GM23338 (cell line): ENCODE measurements around the gene ATP6V1F. TPM values are rescaled to one million over a fixed set of nuclear protein-coding genes. Genes with fewer than 3 reads are reported as not detected.

Experiments used
- ATAC-seq: fragments of 200-7000 bp; cut with Tn5 transposase; 3 replicates; pipeline ENCODE4 v1.9.1; 2020
- DNase-seq: peaks from one replicate; pipeline ENCODE4 v3.0.0-alpha.2; 2015; ENCODE audit warnings: low spot score
- H2AFZ ChIP-seq: fragments of 200-600 bp; sonication (generic); 2 replicates; pipeline ENCODE4 v1.8.0; 2016; ENCODE audit warnings: antibody characterized with exemption, mild to moderate bottlenecking, moderate library complexity
- H3F3A ChIP-seq: fragments of 200-600 bp; sonication (generic); replicated peaks from 2 replicates; pipeline ENCODE4 v1.8.0; 2017; ENCODE audit warnings: antibody characterized with exemption, mixed run types, low read depth
- H3K27ac ChIP-seq: fragments of 200-600 bp; sonication (generic); 2 replicates; pipeline ENCODE4 v1.6.1; 2016; ENCODE audit warnings: low read depth
- H3K27me3 ChIP-seq: fragments of 200-600 bp; sonication (generic); 2 replicates; pipeline ENCODE4 v1.8.0; 2016; ENCODE audit warnings: mild to moderate bottlenecking, mixed run types, moderate library complexity; ENCODE audit not compliant: insufficient read depth
- H3K36me3 ChIP-seq: fragments of 200-600 bp; sonication (generic); 2 replicates; pipeline ENCODE4 v1.8.0; 2016; ENCODE audit warnings: mild to moderate bottlenecking; ENCODE audit not compliant: insufficient read depth
- H3K4me1 ChIP-seq: fragments of 200-600 bp; sonication (generic); 2 replicates; pipeline ENCODE4 v1.8.0; 2016; ENCODE audit warnings: mild to moderate bottlenecking, moderate library complexity; ENCODE audit not compliant: insufficient read depth
- H3K4me2 ChIP-seq: fragments of 200-600 bp; sonication (generic); 2 replicates; pipeline ENCODE4 v1.7.1; 2017; ENCODE audit warnings: mixed run types
- H3K4me3 ChIP-seq: fragments of 200-600 bp; sonication (generic); 2 replicates; pipeline ENCODE4 v1.6.1; 2016; ENCODE audit warnings: mixed run types
- H3K79me2 ChIP-seq: fragments of 200-600 bp; sonication (generic); replicated peaks from 2 replicates; pipeline ENCODE4 v1.8.0; 2017; ENCODE audit warnings: mild to moderate bottlenecking; ENCODE audit not compliant: insufficient read depth
- H3K9me2 ChIP-seq: fragments of 200-600 bp; sonication (generic); 2 replicates; pipeline ENCODE4 v1.8.0; 2017; ENCODE audit not compliant: insufficient read depth
- H4K20me1 ChIP-seq: fragments of 200-600 bp; sonication (generic); replicated peaks from 2 replicates; pipeline ENCODE4 v1.8.0; 2017; ENCODE audit warnings: mild to moderate bottlenecking; ENCODE audit not compliant: insufficient read depth
- H3K27ac Mint-ChIP-seq: 2 replicates; pipeline ENCODE4 v1.8.0; 2020; ENCODE audit warnings: inconsistent platforms, mild to moderate bottlenecking, moderate library complexity, mixed read lengths
- H3K27me3 Mint-ChIP-seq: 3 replicates; pipeline ENCODE4 v1.8.0; 2022; ENCODE audit warnings: low read depth, mild to moderate bottlenecking, moderate library complexity, mixed read lengths, inconsistent platforms; ENCODE audit not compliant: insufficient read depth, poor library complexity
- H3K36me3 Mint-ChIP-seq: 3 replicates; pipeline ENCODE4 v1.8.0; 2021; ENCODE audit warnings: low read depth, mild to moderate bottlenecking, inconsistent platforms, moderate library complexity, mixed read lengths
- H3K4me1 Mint-ChIP-seq: 3 replicates; pipeline ENCODE4 v1.8.0; 2020; ENCODE audit warnings: mild to moderate bottlenecking, inconsistent platforms, mixed read lengths
- H3K4me3 Mint-ChIP-seq: 3 replicates; pipeline ENCODE4 v1.8.0; 2021; ENCODE audit warnings: moderate library complexity, mild to moderate bottlenecking, inconsistent platforms, mixed read lengths
- H3K9me3 Mint-ChIP-seq: 3 replicates; pipeline ENCODE4 v1.8.0; 2020; ENCODE audit warnings: moderate library complexity, mild to moderate bottlenecking, inconsistent platforms, mixed read lengths
- CREB1 ChIP-seq: fragments of 250-450 bp; sonication (Bioruptor Pico); IDR thresholded peaks from 2 replicates; pipeline ENCODE4 v1.5.0; 2020; ENCODE audit warnings: low read depth, mild to moderate bottlenecking, moderate library complexity
- EZH2 ChIP-seq: fragments of 200-600 bp; sonication (generic); IDR thresholded peaks from one replicate; pipeline ENCODE4 v1.8.0; 2017; ENCODE audit warnings: antibody characterized with exemption, mild to moderate bottlenecking, low read depth; ENCODE audit not compliant: unreplicated experiment
- EZH2phosphoT487 ChIP-seq: fragments of 200-600 bp; sonication (generic); IDR thresholded peaks from one replicate; pipeline ENCODE4 v1.8.1; 2018; ENCODE audit warnings: antibody characterized with exemption; ENCODE audit not compliant: unreplicated experiment
- JUNB ChIP-seq: IDR thresholded peaks from one replicate; pipeline ENCODE4 v1.6.1; 2016; ENCODE audit warnings: antibody characterized with exemption; ENCODE audit not compliant: unreplicated experiment
- NANOG ChIP-seq: IDR thresholded peaks from 2 replicates; pipeline ENCODE4 v1.6.1; 2016; ENCODE audit warnings: antibody characterized with exemption, borderline replicate concordance
- POLR2AphosphoS5 ChIP-seq: IDR thresholded peaks from 2 replicates; pipeline ENCODE4 v1.6.1; 2016; ENCODE audit warnings: antibody characterized with exemption, low read depth
- STAT1 ChIP-seq: IDR thresholded peaks from one replicate; pipeline ENCODE4 v1.6.1; 2016; ENCODE audit warnings: antibody characterized with exemption; ENCODE audit not compliant: unreplicated experiment
- ZNF114 ChIP-seq: fragments of 250-450 bp; sonication (Bioruptor Pico); IDR thresholded peaks from 2 replicates; pipeline ENCODE4 v1.5.0; 2020; ENCODE audit warnings: mild to moderate bottlenecking, moderate library complexity
- polyA plus RNA-seq: library from polyadenylated mRNA; unstranded; fragments of >200 nt; fragmentation: Nextera tagmentation; extraction: Ambion mirVana; gene quantifications from 2 replicates; pipeline ENCODE4 v1.2.1, GENCODE V29; 2016
- total RNA-seq: library from RNA; depleted of rRNA; stranded (reverse); fragments of >200 nt; shearing (Covaris generic); gene quantifications from 2 replicates; pipeline ENCODE4 v1.2.3, GENCODE V29; 2014
- TF ChIP-seq, protein P1 (sequence below): IDR thresholded peaks from 2 replicates; pipeline ENCODE4 v1.6.1; 2016; ENCODE audit warnings: antibody characterized with exemption
- TF ChIP-seq, protein P2 (sequence below): IDR thresholded peaks from one replicate; pipeline ENCODE4 v1.6.1; 2018; ENCODE audit warnings: antibody characterized with exemption; ENCODE audit not compliant: unreplicated experiment
- TF ChIP-seq, protein P3 (sequence below), 2 experiments: fragments of 200-600 bp in 1 of 2; sonication (generic) in 1 of 2; conservative IDR thresholded peaks; 2 replicates each; pipeline versions ENCODE4 v1.5.1 to v1.6.1; 2016 to 2017; ENCODE audit warnings: antibody characterized with exemption in 2 of 2, low read depth in 2 of 2, mild to moderate bottlenecking in 2 of 2, moderate library complexity in 1 of 2

Gene ATP6V1F
- total and polyA plus RNA-seq, 2 experiments from 2014 or later, result 66.5 to 271 TPM

DNA sequence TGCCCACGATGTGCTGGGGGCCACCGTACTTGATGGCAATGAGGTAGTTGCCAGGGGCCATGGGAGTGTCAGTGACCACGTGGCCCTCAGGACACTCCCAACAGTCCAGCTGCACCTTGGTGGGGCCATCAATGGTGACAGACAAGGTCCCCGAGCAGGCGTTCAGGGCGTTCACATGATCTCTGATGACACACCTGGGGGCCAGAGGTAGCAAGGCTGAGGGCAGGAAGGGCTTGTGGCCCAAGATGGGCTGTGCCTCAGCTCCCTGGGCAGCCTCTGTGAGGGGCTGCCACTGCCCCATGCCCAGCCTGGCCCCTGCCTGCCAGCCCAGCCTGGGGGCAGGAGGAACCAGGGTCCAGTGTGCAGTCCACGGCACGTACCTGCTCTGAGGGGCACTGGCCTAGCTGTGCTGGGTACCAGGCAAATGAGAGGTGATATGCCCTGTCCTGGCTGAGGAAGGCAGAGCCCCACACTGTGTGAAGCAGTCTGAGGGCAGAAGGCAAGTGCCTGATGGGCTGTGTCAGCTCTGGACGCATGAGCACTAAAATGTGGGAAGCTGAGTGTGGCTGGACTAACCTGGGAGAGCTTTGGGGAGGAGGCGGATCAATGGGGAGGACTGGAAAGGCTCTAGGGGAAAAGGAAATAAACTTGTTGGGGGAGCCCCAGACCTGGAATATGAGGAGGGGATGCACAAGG is 51.4 kb downstream of the ATP6V1F start:
- no peaks in the 10 kb centered on the region for H3K36me3 ChIP-seq
- Mint-ChIP-seq H3K9me3 (no peaks in the 10 kb centered on the region; the same call in 2 of the 3 replicates), H3K4me3 (peak overlapping the region; percentile 48; the same call in 2 of the 3 replicates), H3K27ac (no peak overlapping the region), H3K4me1 (peaks cover 30% of the 10 kb centered on the region), H3K27me3 (peaks cover 62% of the 10 kb centered on the region), H3K36me3 (no peaks in the 10 kb centered on the region; the same call in 2 of the 3 replicates)
- TF ChIP-seq, protein P1, sequence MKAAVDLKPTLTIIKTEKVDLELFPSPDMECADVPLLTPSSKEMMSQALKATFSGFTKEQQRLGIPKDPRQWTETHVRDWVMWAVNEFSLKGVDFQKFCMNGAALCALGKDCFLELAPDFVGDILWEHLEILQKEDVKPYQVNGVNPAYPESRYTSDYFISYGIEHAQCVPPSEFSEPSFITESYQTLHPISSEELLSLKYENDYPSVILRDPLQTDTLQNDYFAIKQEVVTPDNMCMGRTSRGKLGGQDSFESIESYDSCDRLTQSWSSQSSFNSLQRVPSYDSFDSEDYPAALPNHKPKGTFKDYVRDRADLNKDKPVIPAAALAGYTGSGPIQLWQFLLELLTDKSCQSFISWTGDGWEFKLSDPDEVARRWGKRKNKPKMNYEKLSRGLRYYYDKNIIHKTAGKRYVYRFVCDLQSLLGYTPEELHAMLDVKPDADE, result no peak
- no peak for TF ChIP-seq EZH2
- no peak overlapping the region for H2AFZ ChIP-seq
- H3K27me3 ChIP-seq, result peaks cover 81% of the 10 kb centered on the region
- DNase-seq (no peak), ATAC-seq (no peak)
- no peak overlapping the region; the same call in 1 of the 2 replicates for H3K4me3 ChIP-seq
- H3K79me2 ChIP-seq, result no peaks in the 10 kb centered on the region
- no peak overlapping the region for H3K27ac ChIP-seq
- 0 out of 2 replicates have a peak overlapping the region, but pooled peaks have one; percentile 68 for H3K4me2 ChIP-seq
- no peaks in the 10 kb centered on the region for H3K9me2 ChIP-seq
- H3K4me1 ChIP-seq, result peaks cover 24% of the 10 kb centered on the region
- peaks cover 8% of the 10 kb centered on the region for H3F3A ChIP-seq
- H4K20me1 ChIP-seq, result no peaks in the 10 kb centered on the region

DNA sequence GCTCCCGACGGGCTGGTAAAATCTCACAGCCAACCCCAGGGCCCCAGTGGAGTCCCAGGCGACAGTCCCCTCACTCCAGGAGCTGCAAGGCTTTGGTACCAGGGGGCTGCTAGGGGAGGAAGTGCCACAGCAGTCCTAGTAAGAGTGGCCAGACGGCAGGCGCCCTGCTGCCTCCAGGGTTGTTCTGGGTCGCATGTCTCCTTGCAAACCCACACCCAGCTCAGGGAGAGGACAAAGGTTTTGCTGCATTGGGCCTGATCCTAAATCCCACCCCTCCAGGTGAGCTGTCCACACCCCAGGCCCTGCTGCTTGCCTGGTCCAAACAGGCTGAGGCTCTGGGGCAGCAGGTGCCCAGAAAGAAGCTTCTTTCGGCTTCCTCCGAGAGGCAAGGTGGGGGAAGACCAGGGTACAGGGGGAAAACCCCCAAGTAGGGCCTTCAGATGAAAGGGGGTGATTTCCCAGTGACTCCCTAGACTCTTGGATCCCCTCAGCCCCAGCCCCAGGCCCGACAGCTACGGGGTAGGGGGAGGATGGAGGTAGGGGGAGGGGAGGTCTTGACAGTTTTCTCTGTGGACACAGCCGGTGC is 52.0 kb downstream of the ATP6V1F start:
- H3K4me2 ChIP-seq, result peak overlapping the region; percentile 68
- peak; percentile 62 for DNase-seq
- TF ChIP-seq JUNB (no peak), STAT1 (no peak), ZNF114 (no peak), POLR2AphosphoS5 (no peak), CREB1 (CRISPR knock-in tag) (no peak), EZH2 (no peak), NANOG (no peak), EZH2phosphoT487 (no peak)
- TF ChIP-seq, protein P2, sequence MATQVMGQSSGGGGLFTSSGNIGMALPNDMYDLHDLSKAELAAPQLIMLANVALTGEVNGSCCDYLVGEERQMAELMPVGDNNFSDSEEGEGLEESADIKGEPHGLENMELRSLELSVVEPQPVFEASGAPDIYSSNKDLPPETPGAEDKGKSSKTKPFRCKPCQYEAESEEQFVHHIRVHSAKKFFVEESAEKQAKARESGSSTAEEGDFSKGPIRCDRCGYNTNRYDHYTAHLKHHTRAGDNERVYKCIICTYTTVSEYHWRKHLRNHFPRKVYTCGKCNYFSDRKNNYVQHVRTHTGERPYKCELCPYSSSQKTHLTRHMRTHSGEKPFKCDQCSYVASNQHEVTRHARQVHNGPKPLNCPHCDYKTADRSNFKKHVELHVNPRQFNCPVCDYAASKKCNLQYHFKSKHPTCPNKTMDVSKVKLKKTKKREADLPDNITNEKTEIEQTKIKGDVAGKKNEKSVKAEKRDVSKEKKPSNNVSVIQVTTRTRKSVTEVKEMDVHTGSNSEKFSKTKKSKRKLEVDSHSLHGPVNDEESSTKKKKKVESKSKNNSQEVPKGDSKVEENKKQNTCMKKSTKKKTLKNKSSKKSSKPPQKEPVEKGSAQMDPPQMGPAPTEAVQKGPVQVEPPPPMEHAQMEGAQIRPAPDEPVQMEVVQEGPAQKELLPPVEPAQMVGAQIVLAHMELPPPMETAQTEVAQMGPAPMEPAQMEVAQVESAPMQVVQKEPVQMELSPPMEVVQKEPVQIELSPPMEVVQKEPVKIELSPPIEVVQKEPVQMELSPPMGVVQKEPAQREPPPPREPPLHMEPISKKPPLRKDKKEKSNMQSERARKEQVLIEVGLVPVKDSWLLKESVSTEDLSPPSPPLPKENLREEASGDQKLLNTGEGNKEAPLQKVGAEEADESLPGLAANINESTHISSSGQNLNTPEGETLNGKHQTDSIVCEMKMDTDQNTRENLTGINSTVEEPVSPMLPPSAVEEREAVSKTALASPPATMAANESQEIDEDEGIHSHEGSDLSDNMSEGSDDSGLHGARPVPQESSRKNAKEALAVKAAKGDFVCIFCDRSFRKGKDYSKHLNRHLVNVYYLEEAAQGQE, result no peak
- TF ChIP-seq, protein P1, result no peak
- TF ChIP-seq, protein P3, sequence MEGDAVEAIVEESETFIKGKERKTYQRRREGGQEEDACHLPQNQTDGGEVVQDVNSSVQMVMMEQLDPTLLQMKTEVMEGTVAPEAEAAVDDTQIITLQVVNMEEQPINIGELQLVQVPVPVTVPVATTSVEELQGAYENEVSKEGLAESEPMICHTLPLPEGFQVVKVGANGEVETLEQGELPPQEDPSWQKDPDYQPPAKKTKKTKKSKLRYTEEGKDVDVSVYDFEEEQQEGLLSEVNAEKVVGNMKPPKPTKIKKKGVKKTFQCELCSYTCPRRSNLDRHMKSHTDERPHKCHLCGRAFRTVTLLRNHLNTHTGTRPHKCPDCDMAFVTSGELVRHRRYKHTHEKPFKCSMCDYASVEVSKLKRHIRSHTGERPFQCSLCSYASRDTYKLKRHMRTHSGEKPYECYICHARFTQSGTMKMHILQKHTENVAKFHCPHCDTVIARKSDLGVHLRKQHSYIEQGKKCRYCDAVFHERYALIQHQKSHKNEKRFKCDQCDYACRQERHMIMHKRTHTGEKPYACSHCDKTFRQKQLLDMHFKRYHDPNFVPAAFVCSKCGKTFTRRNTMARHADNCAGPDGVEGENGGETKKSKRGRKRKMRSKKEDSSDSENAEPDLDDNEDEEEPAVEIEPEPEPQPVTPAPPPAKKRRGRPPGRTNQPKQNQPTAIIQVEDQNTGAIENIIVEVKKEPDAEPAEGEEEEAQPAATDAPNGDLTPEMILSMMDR (conservative IDR thresholded peaks at IDR 0.05; ENCODE audit: low read depth in 2 of 2), result no peak

More for the DNA sequence above, 52.0 kb downstream of the ATP6V1F start:
- H3K4me1 Mint-ChIP-seq, result peaks cover 25% of the 10 kb centered on the region
- peak overlapping the region; percentile 48 for H3K4me3 Mint-ChIP-seq
- Histone ChIP-seq H4K20me1 (no peaks in the 10 kb centered on the region), H2AFZ (0 out of 2 replicates have a peak overlapping the region, but pooled peaks have one; percentile 18), H3K4me3 (peak overlapping the region; percentile 43; the same call in 1 of the 2 replicates), H3K27ac (no peak overlapping the region), H3K27me3 (peaks cover 76% of the 10 kb centered on the region), H3K9me2 (no peaks in the 10 kb centered on the region), H3K79me2 (no peaks in the 10 kb centered on the region), H3K36me3 (no peaks in the 10 kb centered on the region), H3K4me1 (peaks cover 20% of the 10 kb centered on the region), H3F3A (peaks cover 8% of the 10 kb centered on the region)
- H3K9me3 Mint-ChIP-seq, result no peaks in the 10 kb centered on the region; the same call in 2 of the 3 replicates
- H3K36me3 Mint-ChIP-seq, result no peaks in the 10 kb centered on the region; the same call in 2 of the 3 replicates
- H3K27me3 Mint-ChIP-seq, result peaks cover 57% of the 10 kb centered on the region
- ATAC-seq, result peak; percentile 3
- no peak overlapping the region for H3K27ac Mint-ChIP-seq
